ENCODE measurements around the gene GPANK1. TPM values are rescaled to one million over a fixed set of nuclear protein-coding genes. Genes with fewer than 3 reads are reported as not detected.
A peak's percentile ranks its signal among the peaks of the same experiment; 100 is the strongest.

Gene GPANK1
- total and polyA plus RNA-seq, 9 of the 15 experiments (the other 6 are each of a cell fraction or from before 2014, with no cell fraction given) = 32.2 to 111 (median 46.3) TPM

GRCh38 chr6:31663126-31663960 lies 1.5 kb downstream of the GPANK1 start (continued):
- TF ChIP-seq TOE1 (IDR thresholded peaks at IDR 0.05; ENCODE audit: borderline replicate concordance) = no peak
- TF ChIP-seq TOE1 (CRISPR knock-in tag; IDR thresholded peaks at IDR 0.05; ENCODE audit: borderline replicate concordance, low read depth) = no peak
- TF ChIP-seq HDAC8 (tag; IDR thresholded peaks at IDR 0.05) = no peak
- TF ChIP-seq JUND (IDR thresholded peaks at IDR 0.05; ENCODE audit: borderline replicate concordance, low read depth, low read length) = no peak
- no peak for TF ChIP-seq JUND (tag; IDR thresholded peaks at IDR 0.05; ENCODE audit: borderline replicate concordance, low read depth, low read length)
- TF ChIP-seq, protein P1, sequence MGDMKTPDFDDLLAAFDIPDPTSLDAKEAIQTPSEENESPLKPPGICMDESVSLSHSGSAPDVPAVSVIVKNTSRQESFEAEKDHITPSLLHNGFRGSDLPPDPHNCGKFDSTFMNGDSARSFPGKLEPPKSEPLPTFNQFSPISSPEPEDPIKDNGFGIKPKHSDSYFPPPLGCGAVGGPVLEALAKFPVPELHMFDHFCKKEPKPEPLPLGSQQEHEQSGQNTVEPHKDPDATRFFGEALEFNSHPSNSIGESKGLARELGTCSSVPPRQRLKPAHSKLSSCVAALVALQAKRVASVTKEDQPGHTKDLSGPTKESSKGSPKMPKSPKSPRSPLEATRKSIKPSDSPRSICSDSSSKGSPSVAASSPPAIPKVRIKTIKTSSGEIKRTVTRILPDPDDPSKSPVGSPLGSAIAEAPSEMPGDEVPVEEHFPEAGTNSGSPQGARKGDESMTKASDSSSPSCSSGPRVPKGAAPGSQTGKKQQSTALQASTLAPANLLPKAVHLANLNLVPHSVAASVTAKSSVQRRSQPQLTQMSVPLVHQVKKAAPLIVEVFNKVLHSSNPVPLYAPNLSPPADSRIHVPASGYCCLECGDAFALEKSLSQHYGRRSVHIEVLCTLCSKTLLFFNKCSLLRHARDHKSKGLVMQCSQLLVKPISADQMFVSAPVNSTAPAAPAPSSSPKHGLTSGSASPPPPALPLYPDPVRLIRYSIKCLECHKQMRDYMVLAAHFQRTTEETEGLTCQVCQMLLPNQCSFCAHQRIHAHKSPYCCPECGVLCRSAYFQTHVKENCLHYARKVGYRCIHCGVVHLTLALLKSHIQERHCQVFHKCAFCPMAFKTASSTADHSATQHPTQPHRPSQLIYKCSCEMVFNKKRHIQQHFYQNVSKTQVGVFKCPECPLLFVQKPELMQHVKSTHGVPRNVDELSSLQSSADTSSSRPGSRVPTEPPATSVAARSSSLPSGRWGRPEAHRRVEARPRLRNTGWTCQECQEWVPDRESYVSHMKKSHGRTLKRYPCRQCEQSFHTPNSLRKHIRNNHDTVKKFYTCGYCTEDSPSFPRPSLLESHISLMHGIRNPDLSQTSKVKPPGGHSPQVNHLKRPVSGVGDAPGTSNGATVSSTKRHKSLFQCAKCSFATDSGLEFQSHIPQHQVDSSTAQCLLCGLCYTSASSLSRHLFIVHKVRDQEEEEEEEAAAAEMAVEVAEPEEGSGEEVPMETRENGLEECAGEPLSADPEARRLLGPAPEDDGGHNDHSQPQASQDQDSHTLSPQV (IDR thresholded peaks at IDR 0.05) = no peak
- TF ChIP-seq NR2C2 (CRISPR knock-in tag; IDR thresholded peaks at IDR 0.05) = no peak
- no peak for TF ChIP-seq NR2C2 (tag; IDR thresholded peaks at IDR 0.05)
- no peak for TF ChIP-seq NCOA4 (IDR thresholded peaks at IDR 0.05; ENCODE audit: partially characterized antibody)
- TF ChIP-seq, protein P2, sequence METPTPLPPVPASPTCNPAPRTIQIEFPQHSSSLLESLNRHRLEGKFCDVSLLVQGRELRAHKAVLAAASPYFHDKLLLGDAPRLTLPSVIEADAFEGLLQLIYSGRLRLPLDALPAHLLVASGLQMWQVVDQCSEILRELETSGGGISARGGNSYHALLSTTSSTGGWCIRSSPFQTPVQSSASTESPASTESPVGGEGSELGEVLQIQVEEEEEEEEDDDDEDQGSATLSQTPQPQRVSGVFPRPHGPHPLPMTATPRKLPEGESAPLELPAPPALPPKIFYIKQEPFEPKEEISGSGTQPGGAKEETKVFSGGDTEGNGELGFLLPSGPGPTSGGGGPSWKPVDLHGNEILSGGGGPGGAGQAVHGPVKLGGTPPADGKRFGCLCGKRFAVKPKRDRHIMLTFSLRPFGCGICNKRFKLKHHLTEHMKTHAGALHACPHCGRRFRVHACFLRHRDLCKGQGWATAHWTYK (CRISPR knock-in tag; IDR thresholded peaks at IDR 0.05) = no peak
- peak; percentile 41; the same call in 1 of the 2 replicates for TF ChIP-seq ERF (CRISPR knock-in tag; IDR thresholded peaks at IDR 0.05)
- TF ChIP-seq PML (IDR thresholded peaks at IDR 0.05; ENCODE audit: low read length) = peak; percentile 17
- TF ChIP-seq ZZZ3 (IDR thresholded peaks at IDR 0.05) = no peak
- TF ChIP-seq, protein P3, sequence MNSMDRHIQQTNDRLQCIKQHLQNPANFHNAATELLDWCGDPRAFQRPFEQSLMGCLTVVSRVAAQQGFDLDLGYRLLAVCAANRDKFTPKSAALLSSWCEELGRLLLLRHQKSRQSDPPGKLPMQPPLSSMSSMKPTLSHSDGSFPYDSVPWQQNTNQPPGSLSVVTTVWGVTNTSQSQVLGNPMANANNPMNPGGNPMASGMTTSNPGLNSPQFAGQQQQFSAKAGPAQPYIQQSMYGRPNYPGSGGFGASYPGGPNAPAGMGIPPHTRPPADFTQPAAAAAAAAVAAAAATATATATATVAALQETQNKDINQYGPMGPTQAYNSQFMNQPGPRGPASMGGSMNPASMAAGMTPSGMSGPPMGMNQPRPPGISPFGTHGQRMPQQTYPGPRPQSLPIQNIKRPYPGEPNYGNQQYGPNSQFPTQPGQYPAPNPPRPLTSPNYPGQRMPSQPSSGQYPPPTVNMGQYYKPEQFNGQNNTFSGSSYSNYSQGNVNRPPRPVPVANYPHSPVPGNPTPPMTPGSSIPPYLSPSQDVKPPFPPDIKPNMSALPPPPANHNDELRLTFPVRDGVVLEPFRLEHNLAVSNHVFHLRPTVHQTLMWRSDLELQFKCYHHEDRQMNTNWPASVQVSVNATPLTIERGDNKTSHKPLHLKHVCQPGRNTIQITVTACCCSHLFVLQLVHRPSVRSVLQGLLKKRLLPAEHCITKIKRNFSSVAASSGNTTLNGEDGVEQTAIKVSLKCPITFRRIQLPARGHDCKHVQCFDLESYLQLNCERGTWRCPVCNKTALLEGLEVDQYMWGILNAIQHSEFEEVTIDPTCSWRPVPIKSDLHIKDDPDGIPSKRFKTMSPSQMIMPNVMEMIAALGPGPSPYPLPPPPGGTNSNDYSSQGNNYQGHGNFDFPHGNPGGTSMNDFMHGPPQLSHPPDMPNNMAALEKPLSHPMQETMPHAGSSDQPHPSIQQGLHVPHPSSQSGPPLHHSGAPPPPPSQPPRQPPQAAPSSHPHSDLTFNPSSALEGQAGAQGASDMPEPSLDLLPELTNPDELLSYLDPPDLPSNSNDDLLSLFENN (IDR thresholded peaks at IDR 0.05; ENCODE audit: low read depth in 2 of 2, low read length in 2 of 2) = no peak
- TF ChIP-seq ZNF764 (CRISPR knock-in tag; IDR thresholded peaks at IDR 0.05; ENCODE audit: low read depth) = peak; percentile 8; the same call in 1 of the 2 replicates
- TF ChIP-seq KLF16 (IDR thresholded peaks at IDR 0.05) = no peak
- TF ChIP-seq SREBF2 (CRISPR knock-in tag; IDR thresholded peaks at IDR 0.05) = no peak
